GM13976 (cell line): ENCODE results near the gene EML6.
"Not testable (repeated sequence)": the region's sequence is repeated elsewhere in the genome, so short reads cannot be mapped to it uniquely, and the experiment has no call there.

Source experiments
- DNase-seq: peaks from one replicate; pipeline ENCODE4 v3.0.0; 2012; ENCODE audit warnings: low spot score
- CTCF ChIP-seq: IDR thresholded peaks from 2 replicates; pipeline ENCODE4 v1.5.1; 2012; ENCODE audit warnings: borderline replicate concordance, mild to moderate bottlenecking; ENCODE audit not compliant: insufficient read depth; ENCODE audit errors: extremely low read depth, missing control alignments, control extremely low read depth
- in situ Hi-C: fragments of 300-500 bp; cut with MboI; formaldehyde crosslinking; loops from one replicate; pipeline ENCODE4 v1.12.0; 2022; ENCODE audit warnings: low sequenced_read_pairs, mixed read lengths, inconsistent platforms; ENCODE audit not compliant: unreplicated experiment

EML6 gene

DNA sequence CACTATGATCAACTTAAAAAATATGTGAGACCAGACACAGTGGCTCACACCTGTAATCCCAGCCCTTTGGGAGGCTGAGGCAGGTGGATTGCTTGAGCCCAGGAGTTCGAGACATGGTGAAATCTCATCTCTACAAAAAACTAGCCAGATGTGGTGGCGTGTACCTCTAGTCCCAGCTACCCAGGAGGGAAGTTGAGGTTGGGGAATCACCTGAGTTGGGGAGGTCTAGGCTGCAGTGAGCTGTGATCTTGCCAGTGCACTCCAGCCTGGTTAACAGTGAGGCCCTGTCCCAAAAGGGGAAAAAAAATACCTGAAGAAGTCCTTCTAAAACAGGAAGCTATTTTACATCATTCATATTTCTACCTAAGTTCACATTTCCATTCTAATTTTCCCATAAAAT, 144.0 kb downstream of the EML6 start:
- in situ Hi-C loops, result no loop called here
- no peak for TF ChIP-seq CTCF
- no peak for DNase-seq

DNA sequence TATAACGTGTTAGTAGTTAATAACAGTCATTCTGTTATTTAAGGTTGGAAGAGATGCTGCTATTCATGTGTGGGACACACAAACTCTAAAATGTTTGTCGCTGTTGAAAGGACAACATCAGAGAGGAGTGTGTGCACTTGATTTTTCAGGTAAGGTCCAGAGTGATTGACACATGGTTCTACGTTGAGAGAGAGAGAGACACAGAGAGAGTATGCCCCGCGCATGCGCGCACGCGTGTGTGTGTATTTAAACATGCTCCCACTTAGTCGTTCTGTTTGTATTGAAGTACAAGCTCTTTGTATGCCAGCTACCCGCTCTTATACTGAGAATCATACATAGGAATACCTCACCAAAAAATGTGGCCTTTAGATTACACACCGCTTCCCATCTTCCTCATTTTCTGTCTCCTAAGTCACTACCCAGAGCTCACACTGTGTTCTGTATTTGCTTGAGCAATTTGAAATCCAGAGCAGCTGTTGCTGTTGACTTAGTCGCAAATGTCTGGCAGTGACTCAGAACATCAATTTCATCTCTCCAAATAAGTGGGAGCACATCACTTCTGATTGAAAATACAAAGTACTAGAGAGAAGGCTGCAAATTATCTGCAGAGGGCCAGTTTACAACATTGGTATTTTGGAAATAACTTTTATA, 148.1 kb downstream of the EML6 start:
- in situ Hi-C loops, result no loop called here
- no peak for TF ChIP-seq CTCF
- no peak for DNase-seq

DNA sequence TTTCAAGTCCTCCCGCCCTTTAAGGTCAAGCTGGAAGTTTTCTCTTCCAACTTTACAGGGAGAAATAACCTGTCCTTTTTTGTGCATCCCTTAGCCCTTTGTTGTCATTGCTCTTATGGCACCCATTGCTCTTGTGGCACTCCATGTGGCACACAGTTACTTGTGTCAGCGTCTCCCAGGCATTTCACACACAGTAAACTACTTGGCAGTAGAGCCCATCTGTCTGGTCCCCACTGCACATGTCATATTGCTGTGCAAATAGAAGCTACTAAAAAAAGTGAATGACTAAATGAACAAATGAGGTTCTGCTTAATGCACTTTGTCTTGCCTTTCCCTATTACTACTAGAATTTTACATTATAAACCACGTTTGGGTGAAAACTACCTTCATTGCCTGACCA, 149.3 kb downstream of the EML6 start:
- in situ Hi-C loops, result no loop called here
- DNase-seq, result no peak

DNA sequence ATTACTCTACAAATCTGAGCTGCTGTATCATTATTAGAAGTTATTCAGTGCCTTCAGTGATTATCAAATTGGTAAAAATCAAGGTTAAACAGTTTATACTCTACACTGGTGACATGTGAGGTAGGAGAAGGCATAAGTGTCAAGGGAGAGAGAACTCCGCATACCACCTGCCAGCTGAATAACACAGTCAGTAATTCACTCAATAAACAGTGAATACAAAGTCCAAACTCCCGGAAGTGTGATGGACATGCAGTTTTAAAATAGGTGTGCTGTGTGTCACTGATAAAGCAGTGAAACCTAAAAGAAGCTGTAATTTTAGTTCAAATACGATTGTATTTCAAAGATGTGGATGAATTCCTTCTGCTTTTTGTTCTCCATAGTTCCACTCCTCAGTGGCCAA, 149.8 kb downstream of the EML6 start:
- in situ Hi-C loops, DNase-seq: not testable (repeated sequence)

More for the DNA sequence above, 149.3 kb downstream of the EML6 start:
- TF ChIP-seq CTCF, result no peak

- no peak for TF ChIP-seq CTCF
- in situ Hi-C loops, result no loop called here
- no peak for DNase-seq
Observed at GRCh38 chr2:54876764-54877163, 153.3 kb downstream of the EML6 start.

DNA sequence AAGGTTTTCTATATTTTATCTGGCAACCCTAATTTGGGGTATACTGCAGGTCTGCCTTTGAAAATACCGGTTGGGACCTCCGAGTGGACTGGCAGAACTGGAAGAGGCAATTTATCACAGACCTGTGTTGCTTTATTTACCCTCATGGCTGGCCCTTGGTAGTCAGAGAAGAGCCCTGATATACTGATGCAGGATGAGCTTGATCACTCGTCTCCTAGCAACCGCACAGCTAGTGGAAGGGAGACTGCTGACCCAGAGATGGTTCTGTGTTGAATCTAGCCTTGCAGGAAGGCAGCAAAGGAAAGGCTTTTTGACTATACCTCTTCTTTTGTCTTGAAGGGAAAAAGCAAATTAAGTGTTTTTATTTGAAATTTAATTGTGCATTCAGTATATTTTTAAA, 154.7 kb downstream of the EML6 start:
- in situ Hi-C loops, result no loop called here
- TF ChIP-seq CTCF, result no peak
- no peak for DNase-seq

DNA sequence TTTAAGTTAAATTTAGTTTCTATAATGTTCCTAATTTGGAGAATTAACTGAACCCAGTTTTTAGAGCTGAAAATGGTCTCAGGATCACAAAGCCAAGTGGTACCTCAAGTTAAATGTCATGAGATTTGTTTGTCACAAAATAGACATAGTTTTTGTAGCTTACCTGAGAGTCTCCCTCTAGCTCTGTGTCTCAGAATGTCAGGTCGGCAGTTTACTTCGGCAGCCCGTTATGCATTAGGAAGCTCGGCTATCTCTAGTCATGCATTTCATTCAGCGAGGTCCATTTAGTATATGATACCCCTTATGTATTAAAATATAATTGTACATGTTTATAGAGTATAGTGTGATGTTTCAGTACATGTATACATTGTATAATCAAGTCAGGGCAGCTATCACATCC, 155.6 kb downstream of the EML6 start:
- in situ Hi-C loops, result no loop called here
- no peak for DNase-seq
- no peak for TF ChIP-seq CTCF
